ENCODE data around the gene SALL2.

Gene SALL2

DNA sequence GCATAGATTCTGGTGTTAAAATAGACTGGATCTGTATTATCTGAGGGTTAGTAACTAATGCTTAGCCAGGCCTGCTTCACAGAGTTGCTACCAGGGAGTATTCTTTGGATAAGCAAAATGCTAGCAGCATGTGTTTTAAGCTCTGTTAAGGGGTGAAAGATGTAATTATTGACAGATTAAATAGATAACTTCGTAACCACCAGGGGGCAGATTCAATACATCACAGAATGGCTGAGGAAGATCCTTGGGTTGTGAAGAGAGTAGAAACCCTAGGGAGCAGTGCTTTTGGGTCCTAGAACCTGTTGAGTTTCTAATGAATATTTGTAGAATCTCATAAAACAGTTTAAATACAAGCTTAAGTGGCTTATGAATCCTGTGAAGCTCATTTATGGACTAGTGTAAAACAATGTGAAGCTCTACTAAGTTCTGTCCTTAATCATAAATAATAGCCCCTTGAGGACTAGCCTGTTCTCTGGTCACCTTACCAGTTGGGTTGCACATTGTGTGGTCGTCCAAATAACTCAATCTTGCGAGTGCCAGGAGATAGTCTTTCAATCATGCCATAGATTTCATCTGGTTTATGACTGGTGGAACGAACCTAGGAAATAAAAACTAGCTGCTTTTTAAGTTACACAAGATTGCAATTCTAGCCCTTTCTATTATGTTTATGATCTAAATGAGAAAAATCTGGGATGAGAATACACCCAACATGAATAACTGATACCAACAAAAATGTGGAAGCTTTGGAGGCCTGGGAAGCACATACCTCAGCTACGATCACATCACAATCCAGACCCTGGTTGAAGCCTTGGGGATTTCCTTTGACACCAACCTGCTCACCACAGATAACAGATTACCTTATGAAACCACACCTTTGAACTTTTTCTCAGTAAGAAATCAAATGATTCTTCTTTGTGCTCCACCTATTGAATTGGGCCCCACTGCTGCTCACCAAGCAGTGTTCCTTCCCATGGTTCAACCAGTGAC lies 27.3 kb downstream of the SALL2 start:
- peak; percentile 70 for ATAC-seq
- TF ChIP-seq CREB5 (CRISPR knock-in tag; IDR thresholded peaks at IDR 0.05; ENCODE audit: low read depth) (0 out of 2 replicates have a peak, but pooled peaks have one; percentile 24), POU6F1 (CRISPR knock-in tag; IDR thresholded peaks at IDR 0.05; ENCODE audit: borderline replicate concordance, low read depth) (no peak)

GRCh38 chr14:21496453-21496852 lies 29.7 kb downstream of the SALL2 start:
- TF ChIP-seq CSRNP3 (CRISPR knock-in tag; IDR thresholded peaks at IDR 0.05): no peak
- no peak for TF ChIP-seq TCF4 (CRISPR knock-in tag; IDR thresholded peaks at IDR 0.05; ENCODE audit: borderline replicate concordance)
- no peak for TF ChIP-seq CSDC2 (CRISPR knock-in tag; IDR thresholded peaks at IDR 0.05)
- TF ChIP-seq SNAI2 (CRISPR knock-in tag; IDR thresholded peaks at IDR 0.05): no peak
- TF ChIP-seq ZNF70 (CRISPR knock-in tag; IDR thresholded peaks at IDR 0.05): no peak
- TF ChIP-seq GLIS3 (CRISPR knock-in tag; IDR thresholded peaks at IDR 0.05): no peak
- TF ChIP-seq OSR1 (CRISPR knock-in tag; IDR thresholded peaks at IDR 0.05): no peak
- no peak for TF ChIP-seq RARB (CRISPR knock-in tag; IDR thresholded peaks at IDR 0.05)
- TF ChIP-seq ARNTL (CRISPR knock-in tag; IDR thresholded peaks at IDR 0.05; ENCODE audit: borderline replicate concordance, low read depth): no peak
- TF ChIP-seq POU6F1 (CRISPR knock-in tag; IDR thresholded peaks at IDR 0.05; ENCODE audit: borderline replicate concordance, low read depth): no peak
- TF ChIP-seq ISL1 (CRISPR knock-in tag; IDR thresholded peaks at IDR 0.05): no peak
- TF ChIP-seq, protein P1, sequence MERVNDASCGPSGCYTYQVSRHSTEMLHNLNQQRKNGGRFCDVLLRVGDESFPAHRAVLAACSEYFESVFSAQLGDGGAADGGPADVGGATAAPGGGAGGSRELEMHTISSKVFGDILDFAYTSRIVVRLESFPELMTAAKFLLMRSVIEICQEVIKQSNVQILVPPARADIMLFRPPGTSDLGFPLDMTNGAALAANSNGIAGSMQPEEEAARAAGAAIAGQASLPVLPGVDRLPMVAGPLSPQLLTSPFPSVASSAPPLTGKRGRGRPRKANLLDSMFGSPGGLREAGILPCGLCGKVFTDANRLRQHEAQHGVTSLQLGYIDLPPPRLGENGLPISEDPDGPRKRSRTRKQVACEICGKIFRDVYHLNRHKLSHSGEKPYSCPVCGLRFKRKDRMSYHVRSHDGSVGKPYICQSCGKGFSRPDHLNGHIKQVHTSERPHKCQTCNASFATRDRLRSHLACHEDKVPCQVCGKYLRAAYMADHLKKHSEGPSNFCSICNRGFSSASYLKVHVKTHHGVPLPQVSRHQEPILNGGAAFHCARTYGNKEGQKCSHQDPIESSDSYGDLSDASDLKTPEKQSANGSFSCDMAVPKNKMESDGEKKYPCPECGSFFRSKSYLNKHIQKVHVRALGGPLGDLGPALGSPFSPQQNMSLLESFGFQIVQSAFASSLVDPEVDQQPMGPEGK (CRISPR knock-in tag; IDR thresholded peaks at IDR 0.05; ENCODE audit: borderline replicate concordance): no peak
- TF ChIP-seq ZC3H10 (CRISPR knock-in tag; IDR thresholded peaks at IDR 0.05): no peak
- TF ChIP-seq ZFP3 (CRISPR knock-in tag; IDR thresholded peaks at IDR 0.05): no peak
- TF ChIP-seq CREB5 (CRISPR knock-in tag; IDR thresholded peaks at IDR 0.05; ENCODE audit: low read depth): no peak
- no peak for TF ChIP-seq ZNF8 (CRISPR knock-in tag; IDR thresholded peaks at IDR 0.05)
- no peak for ATAC-seq

- peak; percentile 21; the same call in 2 of the 3 replicates for ATAC-seq
- TF ChIP-seq POU6F1 (CRISPR knock-in tag; IDR thresholded peaks at IDR 0.05; ENCODE audit: borderline replicate concordance, low read depth) (no peak), OSR1 (CRISPR knock-in tag; IDR thresholded peaks at IDR 0.05) (no peak), RARB (CRISPR knock-in tag; IDR thresholded peaks at IDR 0.05) (no peak), BACH2 (CRISPR knock-in tag; IDR thresholded peaks at IDR 0.05; ENCODE audit: borderline replicate concordance) (no peak), TCF4 (CRISPR knock-in tag; IDR thresholded peaks at IDR 0.05; ENCODE audit: borderline replicate concordance) (no peak), ARNTL (CRISPR knock-in tag; IDR thresholded peaks at IDR 0.05; ENCODE audit: borderline replicate concordance, low read depth) (no peak), ZNF565 (CRISPR knock-in tag; conservative IDR thresholded peaks at IDR 0.05; ENCODE audit: low read depth) (no peak), GLIS3 (CRISPR knock-in tag; IDR thresholded peaks at IDR 0.05) (no peak), ZC3H10 (CRISPR knock-in tag; IDR thresholded peaks at IDR 0.05) (no peak)
- TF ChIP-seq, protein P1 (CRISPR knock-in tag; IDR thresholded peaks at IDR 0.05; ENCODE audit: borderline replicate concordance): no peak
Measured at GRCh38 chr14:21494902-21495762, 31.0 kb downstream of the SALL2 start.

Measured in SK-N-SH treated with all-trans-retinoic acid at 6 μM for 48 hours (cell line).